Large intestine (tissue), 3 donors: ENCODE results near the gene DNA2. TPM values are rescaled to one million over a fixed set of nuclear protein-coding genes. Genes with fewer than 3 reads are reported as not detected.
"Not testable (repeated sequence)": the region's sequence is repeated elsewhere in the genome, so short reads cannot be mapped to it uniquely, and the experiment has no call there.

Experiments used
- DNase-seq, 2 donors: peaks; one replicate each; pipeline versions ENCODE4 v3.0.0 to v3.0.0-alpha.2; 2013
- H3K27ac ChIP-seq: one replicate; pipeline ENCODE4 v1.5.1; 2013; ENCODE audit warnings: low read length
- H3K27me3 ChIP-seq: 2 replicates; pipeline ENCODE4 v1.6.1; 2013; ENCODE audit warnings: low read length; ENCODE audit not compliant: control insufficient read depth, insufficient read depth
- H3K36me3 ChIP-seq: 2 replicates; pipeline ENCODE4 v1.6.1; 2013; ENCODE audit warnings: low read length; ENCODE audit not compliant: control insufficient read depth, insufficient read depth
- H3K4me1 ChIP-seq: one replicate; pipeline ENCODE4 v1.6.1; 2013; ENCODE audit warnings: low read length; ENCODE audit not compliant: control insufficient read depth, insufficient read depth
- H3K4me3 ChIP-seq: one replicate; pipeline ENCODE4 v1.5.1; 2013; ENCODE audit warnings: low read length
- H3K9me3 ChIP-seq: one replicate; pipeline ENCODE4 v1.6.1; 2013; ENCODE audit warnings: mild to moderate bottlenecking, low read depth, low read length, moderate library complexity; ENCODE audit not compliant: control insufficient read depth
- WGBS: methylation state at CpG from one replicate; pipeline ENCODE4 v1.1.5; 2013; ENCODE audit warnings: low lambda C conversion rate; ENCODE audit not compliant: insufficient coverage; 5-methylcytosine and 5-hydroxymethylcytosine counted together
- polyA plus RNA-seq: library from polyadenylated mRNA; unstranded; fragments of 120-200 nt; gene quantifications from one replicate; pipeline ENCODE4 v1.2.1, GENCODE V29; 2013

Gene DNA2
- polyA plus RNA-seq, 1 donor, result 7.9 TPM

DNA sequence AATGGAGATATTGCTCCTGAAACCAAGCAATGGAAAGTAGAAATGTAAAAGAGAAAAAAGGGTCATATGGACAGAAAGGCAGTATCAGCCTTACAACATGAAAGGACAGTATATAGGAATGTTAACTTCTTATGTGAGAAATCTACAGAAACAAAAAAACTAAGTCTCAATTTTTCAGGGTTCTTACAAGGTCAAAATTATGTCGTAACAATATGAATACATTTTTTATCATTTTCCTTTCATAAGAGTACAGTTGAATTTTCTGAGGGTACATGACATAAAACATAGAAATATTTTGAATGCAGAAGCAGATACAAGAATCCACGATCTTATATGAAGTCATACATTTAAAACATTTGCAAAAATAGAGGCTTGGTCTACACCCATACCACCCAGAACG lies 10.7 kb downstream of the DNA2 start:
- no peaks in the 10 kb centered on the region for H3K9me3 ChIP-seq
- no peaks in the 10 kb centered on the region for H3K27me3 ChIP-seq
- no peak for DNase-seq
- 100% methylated on average over 2 of the region's 3 CpGs for WGBS
- peaks cover 32% of the 10 kb centered on the region for H3K36me3 ChIP-seq
- no peak overlapping the region for H3K27ac ChIP-seq
- no peaks in the 10 kb centered on the region for H3K4me1 ChIP-seq
- H3K4me3 ChIP-seq, result no peak overlapping the region

DNA sequence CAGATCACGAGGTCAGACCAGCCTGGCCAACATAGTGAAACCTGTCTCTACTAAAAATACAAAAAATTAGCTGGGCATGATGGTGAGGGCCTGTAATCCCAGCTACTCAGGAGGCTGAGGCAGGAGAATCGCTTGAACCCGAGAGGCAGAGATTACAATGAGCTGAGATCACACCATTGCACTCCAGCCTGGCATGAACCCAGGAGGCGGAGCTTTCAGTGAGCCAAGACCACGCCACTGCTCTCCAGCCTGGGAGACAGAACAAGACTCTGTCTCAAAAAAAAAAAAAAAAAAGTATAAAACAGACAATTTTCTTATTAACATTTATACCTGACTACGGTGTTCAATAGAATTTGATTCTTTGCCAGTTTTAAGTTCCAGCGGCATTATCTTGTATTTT lies 22.1 kb downstream of the DNA2 start:
- not testable (repeated sequence) for H3K36me3 ChIP-seq, H3K4me1 ChIP-seq, H3K9me3 ChIP-seq, H3K4me3 ChIP-seq, DNase-seq, H3K27ac ChIP-seq, H3K27me3 ChIP-seq
- WGBS, result 92% methylated on average over 2 of the region's 7 CpGs

DNA sequence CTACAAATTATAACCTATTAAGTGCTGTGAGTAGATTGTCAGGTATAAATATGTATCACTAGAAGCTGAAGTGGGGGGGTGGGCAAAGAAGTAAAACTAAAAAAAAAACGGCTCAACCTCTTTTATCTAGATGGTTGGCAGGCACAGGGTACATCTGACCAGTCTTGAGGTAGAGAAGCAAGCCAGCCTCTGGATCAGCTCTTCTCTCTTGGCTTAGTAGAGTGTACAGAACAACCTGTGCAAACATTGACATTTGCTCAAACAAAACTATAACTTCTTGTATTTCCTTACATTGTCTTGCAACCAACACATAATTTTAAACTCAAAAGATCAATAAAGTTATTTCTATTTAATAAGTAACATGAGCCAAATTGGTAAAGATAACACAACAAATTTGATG lies 25.6 kb downstream of the DNA2 start:
- Histone ChIP-seq H3K27ac (no peak overlapping the region), H3K36me3 (peaks cover 2% of the 10 kb centered on the region), H3K4me1 (no peaks in the 10 kb centered on the region), H3K27me3 (no peaks in the 10 kb centered on the region), H3K4me3 (no peak overlapping the region), H3K9me3 (no peaks in the 10 kb centered on the region)
- no CpG with 5 or more reads among the region's 1 CpG for WGBS
- DNase-seq, result no peak

DNA sequence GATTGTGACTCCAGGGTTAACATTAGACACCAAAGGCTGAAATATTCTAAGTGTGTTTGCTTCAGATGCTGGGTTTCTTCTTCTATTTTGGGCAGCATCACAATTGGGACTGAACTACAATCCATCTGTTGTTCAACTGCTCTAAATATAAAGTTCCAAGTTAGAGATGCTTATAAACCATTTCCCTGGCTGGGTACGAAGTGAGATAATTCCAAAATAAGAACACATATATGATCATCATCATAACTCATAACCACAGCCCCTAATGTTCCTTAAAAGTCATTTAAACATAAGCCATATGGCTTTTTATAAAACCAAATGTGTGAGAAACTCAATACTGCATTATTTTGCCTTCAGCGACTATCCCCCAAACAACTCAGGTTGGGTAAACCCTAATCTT lies 28.8 kb downstream of the DNA2 start:
- H3K4me3 ChIP-seq, result no peak overlapping the region
- H3K27me3 ChIP-seq, result no peaks in the 10 kb centered on the region
- H3K36me3 ChIP-seq, result peaks cover 2% of the 10 kb centered on the region
- no peaks in the 10 kb centered on the region for H3K9me3 ChIP-seq
- DNase-seq, result no peak
- WGBS, result no CpG with 5 or more reads among the region's 2 CpGs
- H3K27ac ChIP-seq, result no peak overlapping the region
- no peaks in the 10 kb centered on the region for H3K4me1 ChIP-seq

DNA sequence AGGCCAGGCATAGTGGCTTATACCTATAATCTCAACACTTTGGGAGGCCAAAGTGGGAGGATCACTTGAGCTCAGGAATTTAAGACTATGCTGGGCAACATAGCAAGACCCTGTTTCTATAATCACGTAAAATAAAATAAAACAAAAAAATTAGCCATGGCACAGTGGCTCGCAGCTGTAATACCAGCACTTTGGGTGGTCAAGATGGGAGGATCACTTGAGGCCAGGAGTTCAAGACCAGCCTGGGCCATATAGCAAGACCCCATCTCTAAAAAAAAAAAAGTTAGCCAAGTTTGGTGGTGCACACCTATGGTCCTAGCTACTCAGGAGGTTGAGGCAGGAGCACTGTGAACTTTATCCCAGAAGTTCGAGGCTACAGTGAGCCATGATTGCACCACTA lies 30.9 kb downstream of the DNA2 start:
- H3K27me3 ChIP-seq, result no peaks in the 10 kb centered on the region
- WGBS, result no CpG with 5 or more reads among the region's 3 CpGs
- H3K27ac ChIP-seq, result no peak overlapping the region
- no peaks in the 10 kb centered on the region for H3K9me3 ChIP-seq
- no peak overlapping the region for H3K4me3 ChIP-seq
- H3K36me3 ChIP-seq, result peaks cover 2% of the 10 kb centered on the region
- no peak for DNase-seq
- H3K4me1 ChIP-seq, result no peaks in the 10 kb centered on the region

DNA sequence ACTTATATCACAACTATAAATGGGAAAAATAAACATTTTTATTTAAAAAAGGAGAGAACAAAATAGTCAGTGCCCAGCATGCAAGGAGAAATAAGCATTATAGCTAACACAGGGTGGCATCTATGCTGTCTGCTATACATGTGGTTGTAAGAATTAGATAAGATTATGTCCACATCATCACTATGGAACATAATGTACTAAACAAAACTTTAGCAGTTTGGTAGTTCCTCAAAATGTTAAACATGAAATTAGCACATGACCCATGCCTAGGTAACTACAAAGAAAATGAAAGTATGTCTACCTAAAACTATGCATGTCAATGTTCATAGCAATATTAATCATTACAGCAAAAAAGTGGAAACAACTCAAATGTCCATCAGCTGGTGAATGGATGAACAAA lies 36.0 kb downstream of the DNA2 start:
- H3K36me3 ChIP-seq, result peaks cover 5% of the 10 kb centered on the region
- H3K4me1 ChIP-seq, result no peaks in the 10 kb centered on the region
- no peaks in the 10 kb centered on the region for H3K9me3 ChIP-seq
- H3K4me3 ChIP-seq, result no peak overlapping the region
- no peak overlapping the region for H3K27ac ChIP-seq
- DNase-seq, result no peak
- H3K27me3 ChIP-seq, result no peaks in the 10 kb centered on the region

DNA sequence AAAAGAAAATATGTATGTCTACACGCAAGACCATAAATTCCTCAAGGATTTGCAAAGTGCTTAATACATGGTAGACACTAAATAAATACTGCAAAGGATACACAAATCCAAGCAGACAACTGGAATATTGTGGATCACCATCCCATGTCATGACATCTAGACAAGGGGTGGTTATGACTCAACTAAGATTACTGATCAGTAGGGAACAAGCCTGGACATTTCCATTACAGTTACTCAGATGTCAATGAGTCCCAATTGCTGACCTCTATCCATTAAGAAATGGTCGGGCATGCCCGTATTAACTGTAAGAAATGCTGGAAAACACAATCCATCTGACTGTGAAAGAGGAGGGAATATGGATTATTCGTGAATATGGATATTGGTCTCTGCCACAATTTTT lies 37.1 kb downstream of the DNA2 start:
- WGBS, result no CpG with 5 or more reads among the region's 4 CpGs
- Histone ChIP-seq H3K4me3 (no peak overlapping the region), H3K9me3 (no peaks in the 10 kb centered on the region), H3K4me1 (no peaks in the 10 kb centered on the region), H3K36me3 (peaks cover 6% of the 10 kb centered on the region), H3K27me3 (no peaks in the 10 kb centered on the region), H3K27ac (no peak overlapping the region)
- DNase-seq, result no peak

DNA sequence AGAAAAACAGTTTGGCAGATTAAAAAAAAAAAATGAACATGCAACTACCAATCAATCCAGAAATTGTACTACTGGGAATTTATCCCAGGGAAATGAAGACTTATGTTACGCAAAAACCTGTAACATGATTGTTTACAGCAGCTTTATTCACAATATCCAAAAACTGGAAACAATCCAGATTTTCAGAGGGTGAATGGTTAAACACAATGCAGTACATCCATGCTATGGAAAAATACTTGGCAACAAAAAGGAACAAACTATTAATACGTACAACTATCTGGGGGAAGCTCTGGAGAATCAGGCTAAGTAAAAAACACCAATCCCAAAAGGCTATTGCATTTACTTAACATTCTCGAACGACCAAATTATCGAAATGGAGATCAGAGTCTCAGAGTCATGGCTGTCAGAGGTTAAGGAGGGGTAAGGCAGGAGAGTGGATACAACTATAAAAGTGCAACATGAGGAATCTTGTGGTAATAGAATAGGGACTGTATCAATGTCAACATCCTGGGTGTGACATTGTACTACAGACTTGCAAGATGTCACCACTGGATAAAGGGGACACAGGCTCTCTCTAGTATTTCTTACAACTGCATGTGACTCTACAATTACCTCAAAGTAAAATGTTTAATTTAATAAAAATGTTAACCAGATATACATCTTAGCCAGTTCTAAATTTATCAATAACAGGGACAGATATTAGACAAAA lies 43.2 kb downstream of the DNA2 start:
- WGBS, result 90% methylated on average over 4 of the region's 5 CpGs
- H3K9me3 ChIP-seq, result no peaks in the 10 kb centered on the region
- H3K27me3 ChIP-seq, result no peaks in the 10 kb centered on the region
- no peak overlapping the region for H3K4me3 ChIP-seq
- no peaks in the 10 kb centered on the region for H3K4me1 ChIP-seq
- H3K36me3 ChIP-seq, result peaks cover 7% of the 10 kb centered on the region
- no peak overlapping the region for H3K27ac ChIP-seq
- no peak for DNase-seq

DNA sequence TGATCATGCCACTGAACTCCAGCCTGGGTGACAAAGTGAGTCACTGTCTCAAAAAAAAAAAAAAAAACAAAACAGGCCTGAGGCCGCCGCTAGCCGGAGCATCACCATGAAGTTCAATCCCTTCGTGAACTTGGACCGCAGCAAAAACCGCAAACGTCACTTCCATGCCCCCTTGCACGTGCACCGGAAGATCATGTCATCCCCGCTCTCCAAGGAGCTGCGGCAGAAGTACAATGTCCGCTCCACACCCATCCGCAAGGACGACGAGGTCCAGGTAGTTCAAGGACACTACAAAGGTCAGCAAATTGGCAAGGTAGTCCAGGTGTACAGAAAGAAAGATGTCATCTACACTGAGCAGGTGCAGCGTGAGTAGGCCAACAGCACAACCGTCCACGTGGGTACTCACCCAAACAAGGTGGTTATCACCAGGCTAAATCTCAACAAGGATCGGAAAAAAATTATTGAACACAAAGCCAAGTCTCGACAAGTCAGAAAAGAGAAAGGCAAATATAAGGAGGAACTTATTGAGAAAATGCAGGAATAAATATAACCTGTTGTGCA lies 47.2 kb downstream of the DNA2 start:
- WGBS, result 95% methylated on average over 2 of the region's 20 CpGs
- H3K4me1 ChIP-seq, result no peaks in the 10 kb centered on the region
- H3K27me3 ChIP-seq, result no peaks in the 10 kb centered on the region
- peaks cover 8% of the 10 kb centered on the region for H3K36me3 ChIP-seq
- DNase-seq, result no peak
- no peak overlapping the region for H3K4me3 ChIP-seq
- no peak overlapping the region for H3K27ac ChIP-seq
- no peaks in the 10 kb centered on the region for H3K9me3 ChIP-seq

DNA sequence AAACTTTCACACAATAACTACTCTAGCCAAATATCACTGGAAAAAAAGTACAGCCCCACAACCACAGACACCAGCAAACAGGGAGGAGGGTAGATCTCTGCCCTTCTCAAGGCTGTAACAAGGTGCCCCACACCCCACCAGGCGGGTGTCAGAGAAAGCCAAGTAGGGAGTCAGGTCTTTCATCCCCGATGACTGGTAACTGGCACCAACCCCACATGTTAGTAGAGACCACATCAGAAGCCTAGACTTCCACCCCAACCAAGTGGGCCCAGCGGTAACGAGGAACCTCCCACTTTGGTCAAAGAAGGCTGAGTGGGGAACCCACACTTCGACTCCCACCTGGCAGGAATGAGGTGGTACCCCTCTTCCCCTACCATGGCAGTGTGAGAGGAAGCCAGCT lies 48.3 kb downstream of the DNA2 start:
- no peak overlapping the region for H3K27ac ChIP-seq
- H3K4me1 ChIP-seq, result no peaks in the 10 kb centered on the region
- no peak overlapping the region for H3K4me3 ChIP-seq
- no peaks in the 10 kb centered on the region for H3K9me3 ChIP-seq
- no peak for DNase-seq
- H3K27me3 ChIP-seq, result no peaks in the 10 kb centered on the region
- H3K36me3 ChIP-seq, result peaks cover 10% of the 10 kb centered on the region
- WGBS, result no CpG with 5 or more reads among the region's 5 CpGs

DNA sequence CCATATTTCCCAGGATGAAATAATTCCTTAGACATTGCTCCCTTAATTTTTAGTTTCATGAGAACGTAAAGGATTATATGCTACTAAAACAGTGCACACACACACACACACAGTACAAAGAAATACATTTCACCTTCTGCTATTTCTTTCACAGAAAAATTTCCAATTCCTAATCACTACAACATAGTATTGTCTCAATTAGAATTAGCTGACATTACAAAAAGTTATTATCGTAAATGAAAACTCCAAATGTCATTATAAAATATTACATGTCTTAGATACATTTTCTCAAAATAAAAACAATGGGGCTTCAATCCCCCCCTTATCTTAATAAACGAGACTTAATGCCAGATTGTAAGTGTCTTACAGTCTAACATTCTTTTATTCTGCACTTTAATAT lies 52.4 kb downstream of the DNA2 start:
- H3K27ac ChIP-seq, result no peak overlapping the region
- 83% methylated on average over 3 of the region's 3 CpGs for WGBS
- no peaks in the 10 kb centered on the region for H3K4me1 ChIP-seq
- H3K36me3 ChIP-seq, result peaks cover 23% of the 10 kb centered on the region
- DNase-seq, result no peak
- H3K9me3 ChIP-seq, result no peaks in the 10 kb centered on the region
- no peaks in the 10 kb centered on the region for H3K27me3 ChIP-seq
- no peak overlapping the region for H3K4me3 ChIP-seq
